ENCODE results near the gene ABCC4.

DNA sequence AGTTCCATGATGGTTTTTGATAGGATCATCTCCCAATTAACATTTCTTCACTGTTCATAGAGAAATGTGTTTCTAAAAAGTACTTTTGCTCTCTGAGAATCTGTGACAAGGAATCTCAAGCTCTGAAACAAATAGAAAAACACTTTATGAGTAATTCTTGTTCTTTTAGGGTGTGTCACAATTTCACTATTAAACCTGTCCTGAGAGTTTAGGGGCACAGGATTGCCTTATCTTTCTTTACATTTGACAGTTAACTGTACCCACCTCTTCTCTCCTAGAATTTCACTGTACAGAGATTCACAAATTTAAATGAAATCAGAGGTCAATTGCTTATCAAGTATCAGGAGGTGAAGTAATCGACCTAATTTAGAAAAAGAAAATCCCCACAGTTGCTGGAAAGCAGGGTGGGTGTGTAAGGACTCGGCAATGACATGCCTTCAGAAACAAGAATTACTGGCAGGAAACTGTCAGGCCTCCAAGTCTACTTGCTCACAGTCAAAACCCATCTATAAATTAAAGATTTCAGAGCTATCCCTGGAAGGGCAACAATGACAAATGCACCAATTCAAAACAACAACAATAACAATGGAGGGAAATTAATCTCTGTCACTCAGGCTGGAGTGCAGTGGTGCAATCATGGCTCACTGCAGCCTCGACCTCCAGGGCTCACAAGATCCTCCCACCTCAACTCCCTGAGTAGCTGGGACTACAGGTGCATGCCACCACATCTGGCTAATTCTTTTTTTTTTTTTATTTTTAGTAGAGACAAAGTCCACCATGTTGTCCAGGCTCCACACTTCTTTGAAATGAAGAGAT, 250.2 kb downstream of the ABCC4 start:
- TF ChIP-seq CTCF (IDR thresholded peaks at IDR 0.05) = no peak
- TF ChIP-seq POLR2A (IDR thresholded peaks at IDR 0.05) = no peak
